Smooth muscle cell of the brain vasculature (primary cell): ENCODE measurements around the gene SHC4.
"Not testable (repeated sequence)": the region's sequence is repeated elsewhere in the genome, so short reads cannot be mapped to it uniquely, and the experiment has no call there.

Source experiments
- DNase-seq: peaks from one replicate; pipeline ENCODE4 v3.0.0-alpha.2; 2012; ENCODE audit warnings: low read depth, low spot score

The SHC4 gene

GRCh38 chr15:48963524-48964113, at the start of gene SHC4:
Gene SHC4 (minus strand): TSS chr15:48963919. CDS start chr15:48963015, 904 bp downstream.
- DNase-seq: peak; percentile 53

- DNase-seq: no peak
These were observed 35.6 kb upstream of the SHC4 start for GRCh38 chr15:48999314-48999713.

- no peak for DNase-seq
These were observed 32.6 kb upstream of the SHC4 start for GRCh38 chr15:48996276-48996675.

GRCh38 chr15:48993380-48993779, 29.7 kb upstream of the SHC4 start:
- DNase-seq: no peak

- DNase-seq: no peak
These were observed 28.8 kb upstream of the SHC4 start for GRCh38 chr15:48992545-48992944.

- no peak for DNase-seq
These were observed 28.4 kb upstream of the SHC4 start for GRCh38 chr15:48992096-48992495.

GRCh38 chr15:48989170-48989569, 25.5 kb upstream of the SHC4 start:
- no peak for DNase-seq

- DNase-seq: no peak
These were observed 23.4 kb upstream of the SHC4 start for GRCh38 chr15:48987142-48987541.

GRCh38 chr15:48986240-48986639, 22.5 kb upstream of the SHC4 start:
- no peak for DNase-seq

GRCh38 chr15:48985516-48985915, 21.8 kb upstream of the SHC4 start:
- DNase-seq: no peak

GRCh38 chr15:48984811-48985352, 21.2 kb upstream of the SHC4 start:
- DNase-seq: no peak

- no peak for DNase-seq
These were observed 20.4 kb upstream of the SHC4 start for GRCh38 chr15:48984021-48984710.

- DNase-seq: no peak
These were observed 19.6 kb upstream of the SHC4 start for GRCh38 chr15:48983300-48983699.

- DNase-seq: no peak
These were observed 18.2 kb upstream of the SHC4 start for GRCh38 chr15:48981941-48982340.

- no peak for DNase-seq
These were observed 14.9 kb upstream of the SHC4 start for GRCh38 chr15:48978638-48979037.

GRCh38 chr15:48976444-48977088, 12.8 kb upstream of the SHC4 start:
- DNase-seq: no peak

- peak; percentile 56 for DNase-seq
These were observed 12.0 kb upstream of the SHC4 start for GRCh38 chr15:48975472-48976419.

GRCh38 chr15:48974882-48975281, 11.2 kb upstream of the SHC4 start:
- DNase-seq: no peak

GRCh38 chr15:48972750-48973503, 9.2 kb upstream of the SHC4 start:
- no peak for DNase-seq

GRCh38 chr15:48970926-48971325, 7.2 kb upstream of the SHC4 start:
- DNase-seq: not testable (repeated sequence)

- no peak for DNase-seq
These were observed 4.3 kb upstream of the SHC4 start for GRCh38 chr15:48968066-48968465.
